A549 (cell line): ENCODE data around the gene PLEKHA6.

Experiments used
- BHLHE40 ChIP-seq: IDR thresholded peaks from 2 replicates; pipeline ENCODE4 v1.6.1; 2012; ENCODE audit warnings: low read depth, low read length, inconsistent platforms
- CTCF ChIP-seq: fragments of >200 bp; sonication (Bioruptor Twin); formaldehyde crosslinking; IDR thresholded peaks from 3 replicates; pipeline ENCODE4 v1.5.1; 2016
- HDAC2 ChIP-seq: fragments of 200-600 bp; sonication (generic); IDR thresholded peaks from 2 replicates; pipeline ENCODE4 v1.6.1; 2016
- HEYL ChIP-seq: fragments of 250-450 bp; sonication (Bioruptor Pico); IDR thresholded peaks from 2 replicates; pipeline ENCODE4 v1.8.0; 2021; ENCODE audit warnings: mild to moderate bottlenecking, moderate library complexity
- RCOR1 ChIP-seq: fragments of 150-350 bp; IDR thresholded peaks from 2 replicates; pipeline ENCODE4 v1.6.1; 2014; ENCODE audit warnings: antibody characterized with exemption, low read length, low read depth
- RFX5 ChIP-seq: fragments of 450-650 bp; IDR thresholded peaks from 2 replicates; pipeline ENCODE4 v1.7.1; 2014; ENCODE audit warnings: antibody characterized with exemption, mild to moderate bottlenecking, moderate library complexity
- SMC3 ChIP-seq: fragments of >200 bp; sonication (Bioruptor Twin); formaldehyde crosslinking; IDR thresholded peaks from 3 replicates; pipeline ENCODE4 v1.6.1; 2018; ENCODE audit warnings: inconsistent platforms
- ZFP36 ChIP-seq: fragments of 450-650 bp; IDR thresholded peaks from 2 replicates; pipeline ENCODE4 v1.6.1; 2014; ENCODE audit warnings: borderline replicate concordance; ENCODE audit not compliant: partially characterized antibody

- TF ChIP-seq HDAC2 (no peak), CTCF (no peak), RCOR1 (no peak), SMC3 (no peak), ZFP36 (no peak), RFX5 (no peak), HEYL (CRISPR knock-in tag) (no peak), BHLHE40 (no peak)
Observed at GRCh38 chr1:204344665-204345355, 14.9 kb downstream of the PLEKHA6 start.
